ENCODE data around the gene CSNK1G2.

Gene CSNK1G2

GRCh38 chr19:1917926-1918325, 23.0 kb upstream of the CSNK1G2 start:
- FAIRE-seq (no peak), DNase-seq (ENCODE audit: insufficient read length, low spot score) (no peak)

- FAIRE-seq (no peak), DNase-seq (ENCODE audit: insufficient read length, low spot score) (no peak)
Observed at GRCh38 chr19:1918975-1919374, 22.0 kb upstream of the CSNK1G2 start.

- FAIRE-seq (no peak), DNase-seq (ENCODE audit: insufficient read length, low spot score) (no peak)
Observed at GRCh38 chr19:1920644-1921043, 20.3 kb upstream of the CSNK1G2 start.

- FAIRE-seq (no peak), DNase-seq (ENCODE audit: insufficient read length, low spot score) (no peak)
Observed at GRCh38 chr19:1921326-1921725, 19.6 kb upstream of the CSNK1G2 start.

- no peak for FAIRE-seq
- DNase-seq (ENCODE audit: insufficient read length, low spot score), result no peak
Observed at GRCh38 chr19:1921825-1922224, 19.1 kb upstream of the CSNK1G2 start.

- FAIRE-seq (no peak), DNase-seq (ENCODE audit: insufficient read length, low spot score) (no peak)
Observed at GRCh38 chr19:1922803-1923202, 18.2 kb upstream of the CSNK1G2 start.

- FAIRE-seq (peak; percentile 67), DNase-seq (ENCODE audit: insufficient read length, low spot score) (no peak)
Observed at GRCh38 chr19:1923319-1923718, 17.7 kb upstream of the CSNK1G2 start.

- DNase-seq (ENCODE audit: insufficient read length, low spot score) (no peak), FAIRE-seq (no peak)
Observed at GRCh38 chr19:1924320-1924961, 16.5 kb upstream of the CSNK1G2 start.

- FAIRE-seq (no peak), DNase-seq (ENCODE audit: insufficient read length, low spot score) (no peak)
Observed at GRCh38 chr19:1925544-1925943, 15.4 kb upstream of the CSNK1G2 start.

- FAIRE-seq (peak; percentile 37), DNase-seq (ENCODE audit: insufficient read length, low spot score) (peak; percentile 91)
Observed at GRCh38 chr19:1929021-1929742, 11.8 kb upstream of the CSNK1G2 start.

- DNase-seq (ENCODE audit: insufficient read length, low spot score) (no peak), FAIRE-seq (no peak)
Observed at GRCh38 chr19:1931445-1931844, 9.5 kb upstream of the CSNK1G2 start.

GRCh38 chr19:1932395-1932794, 8.6 kb upstream of the CSNK1G2 start:
- FAIRE-seq (no peak), DNase-seq (ENCODE audit: insufficient read length, low spot score) (no peak)

GRCh38 chr19:1933244-1933643, 7.7 kb upstream of the CSNK1G2 start:
- FAIRE-seq, result no peak
- no peak for DNase-seq (ENCODE audit: insufficient read length, low spot score)

GRCh38 chr19:1933942-1934341, 7.0 kb upstream of the CSNK1G2 start:
- DNase-seq (ENCODE audit: insufficient read length, low spot score) (no peak), FAIRE-seq (no peak)

- DNase-seq (ENCODE audit: insufficient read length, low spot score) (no peak), FAIRE-seq (no peak)
Observed at GRCh38 chr19:1935484-1936208, 5.3 kb upstream of the CSNK1G2 start.

- FAIRE-seq (no peak), DNase-seq (ENCODE audit: insufficient read length, low spot score) (no peak)
Observed at GRCh38 chr19:1936430-1936829, 4.5 kb upstream of the CSNK1G2 start.

GRCh38 chr19:1936916-1937610, 3.9 kb upstream of the CSNK1G2 start:
- FAIRE-seq, result no peak
- DNase-seq (ENCODE audit: insufficient read length, low spot score), result no peak

- no peak for DNase-seq (ENCODE audit: insufficient read length, low spot score)
- FAIRE-seq, result no peak
Observed at GRCh38 chr19:1938071-1938470, 2.9 kb upstream of the CSNK1G2 start.

GRCh38 chr19:1942078-1942933, 1.3 kb downstream of the CSNK1G2 start:
- FAIRE-seq, result peak; percentile 96
- peak; percentile 82 for DNase-seq (ENCODE audit: insufficient read length, low spot score)

- DNase-seq (ENCODE audit: insufficient read length, low spot score), result no peak
- FAIRE-seq, result no peak
Observed at GRCh38 chr19:1942934-1943555, 2.1 kb downstream of the CSNK1G2 start.
